Caki2 (cell line): ENCODE measurements around the gene PLXNA4. TPM values are rescaled to one million over a fixed set of nuclear protein-coding genes. Genes with fewer than 3 reads are reported as not detected.

Experiments used
- DNase-seq: peaks from one replicate; pipeline ENCODE4 v3.0.0-alpha.2; 2015; ENCODE audit warnings: low read depth
- in situ Hi-C: cut with HindIII; loops from 2 replicates; pipeline ENCODE4 v1.10.0; 2016; ENCODE audit warnings: low sequenced_read_pairs, low pct_unique_long_range_greater_than_20kb, mixed read lengths
- total RNA-seq: library from RNA; depleted of rRNA; stranded (reverse); fragments of >200 nt; shearing (Covaris generic); gene quantifications from 2 replicates; pipeline ENCODE4 v1.2.3, GENCODE V29; 2014; ENCODE audit warnings: low replicate concordance

Gene PLXNA4
- total RNA-seq, 1 experiment from 2014 or later: 0.34 TPM

GRCh38 chr7:132592936-132593335 is 16.7 kb upstream of the PLXNA4 start:
- no peak for DNase-seq
- in situ Hi-C loops: no loop called here

GRCh38 chr7:132592231-132592920 is 16.1 kb upstream of the PLXNA4 start:
- in situ Hi-C loops: no loop called here
- DNase-seq: no peak

GRCh38 chr7:132590162-132590561 is 13.9 kb upstream of the PLXNA4 start:
- DNase-seq: no peak
- in situ Hi-C loops: no loop called here

GRCh38 chr7:132588596-132588995 is 12.3 kb upstream of the PLXNA4 start:
- in situ Hi-C loops: no loop called here
- no peak for DNase-seq

- no peak for DNase-seq
- in situ Hi-C loops: no loop called here
These were observed 8.7 kb upstream of the PLXNA4 start for GRCh38 chr7:132584796-132585494.

- no peak for DNase-seq
- in situ Hi-C loops: no loop called here
These were observed 5.2 kb upstream of the PLXNA4 start for GRCh38 chr7:132581431-132581830.

- peak; percentile 47 for DNase-seq
- in situ Hi-C loops: no loop called here
These were observed 4.5 kb upstream of the PLXNA4 start for GRCh38 chr7:132580717-132581285.

GRCh38 chr7:132580277-132580676 is 4.0 kb upstream of the PLXNA4 start:
- in situ Hi-C loops: no loop called here
- no peak for DNase-seq

- no peak for DNase-seq
- in situ Hi-C loops: no loop called here
These were observed 3.1 kb upstream of the PLXNA4 start for GRCh38 chr7:132579260-132579899.

- in situ Hi-C loops: no loop called here
These were observed 2.6 kb upstream of the PLXNA4 start for GRCh38 chr7:132578826-132579225.

GRCh38 chr7:132578050-132578370 is 1.7 kb upstream of the PLXNA4 start:
- DNase-seq: no peak
- in situ Hi-C loops: no loop called here

More at GRCh38 chr7:132578826-132579225, 2.6 kb upstream of the PLXNA4 start:
- no peak for DNase-seq

- in situ Hi-C loops: no loop called here
- DNase-seq: peak; percentile 17
These were observed 1.2 kb upstream of the PLXNA4 start for GRCh38 chr7:132577206-132578049.

- DNase-seq: no peak
- in situ Hi-C loops: no loop called here
These were observed 433 bp upstream of the PLXNA4 start for GRCh38 chr7:132576721-132577085.

GRCh38 chr7:132575419-132575981 is 770 bp downstream of the PLXNA4 start:
- no peak for DNase-seq

GRCh38 chr7:132574223-132574622 is 2.0 kb downstream of the PLXNA4 start:
- in situ Hi-C loops: no loop called here
- DNase-seq: no peak

More at GRCh38 chr7:132575419-132575981, 770 bp downstream of the PLXNA4 start:
- in situ Hi-C loops: no loop called here

- in situ Hi-C loops: no loop called here
- no peak for DNase-seq
These were observed 2.9 kb downstream of the PLXNA4 start for GRCh38 chr7:132573251-132573955.

- no peak for DNase-seq
- in situ Hi-C loops: no loop called here
These were observed 3.7 kb downstream of the PLXNA4 start for GRCh38 chr7:132572526-132572925.

- DNase-seq: no peak
- in situ Hi-C loops: no loop called here
These were observed 4.3 kb downstream of the PLXNA4 start for GRCh38 chr7:132571970-132572369.
